Ovary (tissue), 9 donors: ENCODE measurements around the gene LUZP2. TPM values are rescaled to one million over a fixed set of nuclear protein-coding genes. Genes with fewer than 3 reads are reported as not detected.

ENCODE experiments used
- DNase-seq, 5 donors: peaks; one replicate each; pipeline ENCODE4 v3.0.0-alpha.2; 2019 to 2020
- H3K27ac ChIP-seq, 2 donors: fragments of 200-600 bp; one replicate each; pipeline versions ENCODE4 v1.5.1 to v1.8.0; 2019 to 2022
- H3K27me3 ChIP-seq: fragments of 200-600 bp; one replicate; pipeline ENCODE4 v1.8.0; 2022
- H3K36me3 ChIP-seq: fragments of 200-600 bp; sonication (generic); one replicate; pipeline ENCODE4 v1.5.1; 2019
- H3K4me1 ChIP-seq: one replicate; pipeline ENCODE4 v1.8.1; 2013; ENCODE audit warnings: mild to moderate bottlenecking, moderate library complexity; ENCODE audit not compliant: insufficient read depth
- H3K4me3 ChIP-seq: fragments of 200-600 bp; sonication (generic); one replicate; pipeline ENCODE4 v1.5.1; 2017
- H3K9me3 ChIP-seq, 2 donors: fragments of 200-600 bp in 1 of 2; sonication (generic) in 1 of 2; one replicate each; pipeline versions ENCODE4 v1.5.1 to v1.8.1; 2013 to 2019; ENCODE audit warnings: mild to moderate bottlenecking in 1 of 2, moderate library complexity in 1 of 2
- CTCF ChIP-seq, 3 donors: fragments of 450-650 bp in 2 of 3; fragments of 200-600 bp in 1 of 3; IDR thresholded peaks; one replicate each; pipeline versions ENCODE4 v1.5.1 to v1.8.0; 2016 to 2022; ENCODE audit warnings: antibody characterized with exemption in 3 of 3, mild to moderate bottlenecking in 1 of 3
- EP300 ChIP-seq: sonication (generic); formaldehyde crosslinking; IDR thresholded peaks from one replicate; pipeline ENCODE4 v1.6.1; 2017; ENCODE audit warnings: antibody characterized with exemption
- POLR2A ChIP-seq: fragments of 450-650 bp; IDR thresholded peaks from one replicate; pipeline ENCODE4 v1.6.1; 2017; ENCODE audit warnings: antibody characterized with exemption, mild to moderate bottlenecking, moderate library complexity
- WGBS, 3 donors: extraction: QIAGEN DNeasy Blood & Tissue Kit in 1 of 3; methylation state at CpG; one replicate each; pipeline versions ENCODE4 v1.1.5 to v1.1.7; 2013 to 2017; 5-methylcytosine and 5-hydroxymethylcytosine counted together
- intact Hi-C, 4 donors: fragments of 100-400 bp; cut with DNase I; formaldehyde crosslinking; loops; one replicate each; pipeline versions ENCODE4 v1.11.0 to v1.15.1; 2022 to 2023
- polyA plus RNA-seq, 2 donors: library from polyadenylated mRNA; stranded (reverse); fragments of 200-250 nt in 1 of 2; fragments of 350-450 nt in 1 of 2; fragmentation: Illumina TruSeq in 1 of 2; extraction: RNeasy Lipid Tissue Mini Kit (QIAGEN cat#74804) in 1 of 2; gene quantifications; one replicate each; pipeline ENCODE4 v1.2.3, GENCODE V29; 2013 to 2014
- total RNA-seq, 7 donors: library from RNA; depleted of rRNA in 2 of 7; stranded (reverse); fragments of >200 nt in 2 of 7; fragmentation: NEBNext Ultra II Directional in 3 of 7; extraction: Animal tissue kit (Norgen Biotek cat#: 25700) in 3 of 7; gene quantifications; one replicate each; pipeline versions ENCODE4 v1.1.0 to v1.2.4, GENCODE V29; 2016 to 2023
- donor health status: DM: no; HTN: no; CAD: no; lungs with moderate emphysema.
- donor health status: DM: no; HTN: no; CAD: no.
- donor health status: Bipolar disorder and iron deficiency.
- donor health status: DM: yes; HTN: yes; CAD: no.
- donor health status: DM: no; HTN: no; CAD: no.
- donor health status: DM: yes; HTN: yes; CAD: no.

LUZP2 gene
- total and polyA plus RNA-seq, 9 donors, result 0.04 to 0.23 (median 0.07) TPM; not detected in 6

- H3K4me1 ChIP-seq, result no peaks in the 10 kb centered on the region
- no peaks in the 10 kb centered on the region for H3K27me3 ChIP-seq
- no peak for TF ChIP-seq POLR2A
- no peak for TF ChIP-seq CTCF (IDR thresholded peaks at IDR 0.05)
- TF ChIP-seq EP300, result no peak
- DNase-seq, result no peak
- H3K9me3 ChIP-seq, result no peaks in the 10 kb centered on the region
- H3K4me3 ChIP-seq, result no peak overlapping the region
- WGBS, 3 donors, result 55 to 66% (median 60%) methylated on average over 1 of the region's 1 CpG
- H3K36me3 ChIP-seq, result no peaks in the 10 kb centered on the region
- intact Hi-C loops, result no loop called here
- H3K27ac ChIP-seq, result no peak overlapping the region
Measured at GRCh38 chr11:24625975-24626374, 129.1 kb downstream of the LUZP2 start.

- no peaks in the 10 kb centered on the region for H3K36me3 ChIP-seq
- no peak for DNase-seq
- H3K9me3 ChIP-seq, result no peaks in the 10 kb centered on the region
- H3K4me1 ChIP-seq, result no peaks in the 10 kb centered on the region
- H3K27ac ChIP-seq, result no peak overlapping the region
- intact Hi-C loops, result no loop called here
- TF ChIP-seq EP300 (no peak), CTCF (IDR thresholded peaks at IDR 0.05) (no peak), POLR2A (no peak)
- WGBS, 3 donors, result 54 to 80% (median 70%) methylated on average over 5 of the region's 5 CpGs
- no peaks in the 10 kb centered on the region for H3K27me3 ChIP-seq
- no peak overlapping the region for H3K4me3 ChIP-seq
Measured at GRCh38 chr11:24628224-24628776, 131.4 kb downstream of the LUZP2 start.

- no peaks in the 10 kb centered on the region for H3K27me3 ChIP-seq
- WGBS, 3 donors, result 33 to 53% (median 39%) methylated on average over 4 of the region's 4 CpGs
- H3K27ac ChIP-seq, result no peak overlapping the region
- no peaks in the 10 kb centered on the region for H3K4me1 ChIP-seq
- no peak for DNase-seq
- intact Hi-C loops, result no loop called here
- H3K9me3 ChIP-seq, result no peaks in the 10 kb centered on the region
- no peaks in the 10 kb centered on the region for H3K36me3 ChIP-seq
- no peak for TF ChIP-seq CTCF (IDR thresholded peaks at IDR 0.05)
- no peak overlapping the region for H3K4me3 ChIP-seq
Measured at GRCh38 chr11:24634606-24635160, 137.8 kb downstream of the LUZP2 start.

GRCh38 chr11:24635588-24636290 is 138.9 kb downstream of the LUZP2 start:
- 85 to 90% (median 85%) methylated on average over 5 of the region's 5 CpGs for WGBS, 3 donors
- no peak overlapping the region for H3K27ac ChIP-seq
- no peaks in the 10 kb centered on the region for H3K4me1 ChIP-seq
- intact Hi-C loops, result no loop called here
- no peaks in the 10 kb centered on the region for H3K27me3 ChIP-seq
- no peak for DNase-seq
- no peak overlapping the region for H3K4me3 ChIP-seq
- TF ChIP-seq CTCF (IDR thresholded peaks at IDR 0.05) (no peak), EP300 (no peak), POLR2A (no peak)
- H3K9me3 ChIP-seq, result no peaks in the 10 kb centered on the region
- H3K36me3 ChIP-seq, result no peaks in the 10 kb centered on the region
